HG02588 (cell line): ENCODE measurements around the gene CYP2C19.
"Not testable (repeated sequence)": the region's sequence is repeated elsewhere in the genome, so short reads cannot be mapped to it uniquely, and the experiment has no call there.

Experiments
- ATAC-seq: cut with Tn5 transposase; IDR thresholded peaks from one replicate; pipeline ENCODE4 v1.9.1; 2021; ENCODE audit warnings: mild to moderate bottlenecking, moderate library complexity; ENCODE audit not compliant: unreplicated experiment

CYP2C19 gene

GRCh38 chr10:94878649-94879048, 116.2 kb downstream of the CYP2C19 start:
- ATAC-seq = no peak

GRCh38 chr10:94879214-94879613, 116.7 kb downstream of the CYP2C19 start:
- ATAC-seq = no peak

- ATAC-seq = no peak
These were observed 126.6 kb downstream of the CYP2C19 start for GRCh38 chr10:94889123-94889522.

- ATAC-seq = no peak
These were observed 128.0 kb downstream of the CYP2C19 start for GRCh38 chr10:94890264-94891022.

- ATAC-seq = not testable (repeated sequence)
These were observed 135.9 kb downstream of the CYP2C19 start for GRCh38 chr10:94898414-94898813.

GRCh38 chr10:94902080-94902479, 139.6 kb downstream of the CYP2C19 start:
- ATAC-seq = no peak

- ATAC-seq = no peak
These were observed 140.1 kb downstream of the CYP2C19 start for GRCh38 chr10:94902570-94902969.
